Stimulated activated CD8-positive, alpha-beta memory T cell treated with anti-CD3 and anti-CD28 coated beads, Interleukin-12 subunit alpha, Interleukin-12 subunit beta, amount 100 ng/mL, for 24 hours (primary cell): ENCODE measurements around the gene OTOS.

Source experiments
- DNase-seq: peaks from one replicate; pipeline ENCODE4 v3.0.0-alpha.2; 2020; ENCODE audit errors: extremely low read depth

OTOS gene

DNA sequence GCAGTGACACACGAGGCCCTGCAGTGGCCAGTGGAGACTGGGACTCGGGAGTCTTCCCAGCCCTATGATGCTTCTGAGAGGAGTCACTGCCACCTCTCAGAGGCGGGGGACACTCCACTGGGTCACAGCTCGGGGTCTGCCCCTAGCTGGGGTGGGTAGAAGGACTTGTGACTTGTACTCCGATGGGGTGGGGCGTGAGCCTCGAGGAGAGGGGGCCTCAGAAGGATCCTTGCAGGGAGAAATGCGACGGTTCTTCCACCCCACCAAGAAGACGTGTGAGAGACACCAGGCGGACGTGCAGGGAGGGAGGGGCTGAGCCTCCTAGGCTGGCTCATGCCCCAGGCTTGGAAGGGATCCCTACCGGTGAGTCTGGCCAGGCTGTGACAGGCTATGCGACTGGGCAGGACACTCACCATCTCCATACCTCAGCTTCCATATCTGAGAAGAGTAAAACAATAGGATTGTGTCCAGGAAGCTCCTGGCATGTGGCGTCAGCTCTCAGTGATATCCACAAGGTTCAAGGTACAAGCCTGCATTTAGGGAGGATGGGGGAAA is 11.1 kb upstream of the OTOS start:
- no peak for DNase-seq

DNA sequence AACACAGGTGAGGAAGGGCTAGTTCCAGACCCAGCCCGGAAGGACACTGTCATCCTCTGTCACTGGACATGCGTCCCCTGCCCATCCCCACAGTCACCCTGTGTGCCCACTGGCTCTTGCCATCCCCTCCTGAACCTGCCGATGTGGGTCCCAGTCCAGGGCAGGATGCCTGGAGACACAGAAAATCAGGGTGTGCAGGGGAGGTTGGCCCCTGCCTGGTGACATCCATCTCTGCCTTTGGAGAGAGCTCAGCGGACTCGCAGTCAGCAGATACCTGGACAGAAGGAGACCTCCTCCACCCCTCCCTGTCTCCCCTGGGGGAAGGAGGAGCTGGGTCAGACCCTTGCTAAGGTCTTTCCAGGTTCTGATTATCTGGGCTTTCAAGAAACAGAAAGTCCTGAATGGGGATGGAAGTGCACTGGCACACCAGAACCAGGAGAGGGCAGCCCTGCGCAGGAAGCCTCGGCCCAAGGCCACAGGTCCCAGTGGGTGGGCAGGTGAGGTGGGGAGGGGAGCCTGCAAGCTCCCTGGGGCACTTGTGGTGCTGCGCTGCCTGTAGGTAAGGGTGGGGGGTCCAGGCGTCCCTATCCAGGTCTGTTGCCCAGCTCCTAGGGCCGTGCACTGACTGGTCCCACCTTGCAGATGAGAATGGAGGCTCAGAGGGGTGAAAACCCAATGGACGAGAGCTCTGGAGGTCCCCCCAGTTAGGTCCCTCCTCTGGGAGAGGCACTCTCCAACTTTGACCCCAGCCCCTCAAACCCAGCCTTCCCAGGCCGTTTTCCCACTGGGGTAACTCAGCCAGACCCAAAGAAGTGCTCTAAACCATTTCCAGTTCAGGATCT is 9.7 kb upstream of the OTOS start:
- no peak for DNase-seq

DNA sequence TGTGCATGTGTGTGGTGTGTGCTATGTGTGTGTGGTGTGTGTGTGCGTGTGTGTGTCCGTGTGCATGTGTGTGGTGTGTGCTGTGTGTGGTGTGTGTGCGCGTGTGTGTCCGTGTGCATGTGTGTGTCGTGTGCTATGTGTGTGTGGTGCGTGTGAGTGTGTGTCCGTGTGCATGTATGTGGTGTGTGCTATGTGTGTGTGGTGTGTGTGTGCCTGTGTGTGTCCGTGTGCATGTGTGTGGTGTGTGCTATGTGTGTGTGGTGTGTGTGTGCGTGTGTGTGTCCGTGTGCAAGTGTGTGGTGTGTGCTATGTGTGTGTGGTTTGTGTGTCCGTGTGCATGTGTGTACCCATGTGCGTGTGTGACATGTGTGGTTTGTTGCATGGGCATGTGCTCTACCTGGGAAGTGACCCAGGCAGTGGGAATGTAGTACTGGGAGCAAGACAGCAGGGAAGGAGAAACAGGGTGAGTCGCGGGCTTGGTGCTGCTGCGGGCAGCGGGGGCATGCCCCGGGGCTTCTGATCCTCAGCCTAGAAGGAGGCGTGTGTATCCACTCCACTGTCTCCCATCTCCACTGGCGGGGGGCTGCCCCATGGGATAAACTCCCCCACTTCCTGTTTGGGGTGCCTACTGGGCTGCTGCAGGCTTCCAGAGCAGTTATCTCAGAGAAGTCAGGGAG is 7.6 kb upstream of the OTOS start:
- no peak for DNase-seq

- DNase-seq: no peak
Observed at GRCh38 chr2:240147382-240147781, 6.9 kb upstream of the OTOS start.

GRCh38 chr2:240146627-240147278 is 6.3 kb upstream of the OTOS start:
- DNase-seq: no peak

- DNase-seq: no peak
Observed at GRCh38 chr2:240146141-240146561, 5.7 kb upstream of the OTOS start.

DNA sequence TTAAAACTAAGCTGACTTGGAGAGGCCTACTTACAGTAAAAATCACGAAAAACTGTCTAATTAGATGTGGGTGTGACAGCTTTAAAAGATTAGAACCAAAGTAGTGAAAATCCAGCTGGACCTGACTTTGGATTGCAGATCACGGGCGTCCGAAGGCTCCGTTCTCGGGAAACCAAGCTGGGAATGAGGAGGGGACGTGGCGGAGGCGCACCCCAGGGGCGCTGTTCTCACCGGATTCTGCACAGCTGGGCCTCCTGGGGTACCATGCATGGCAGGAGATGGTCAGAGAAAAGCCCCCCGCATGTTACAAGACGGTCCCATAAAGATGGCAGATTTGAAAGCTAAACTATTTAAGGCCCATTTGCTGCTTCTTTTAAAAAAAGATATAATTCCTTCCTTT is 5.0 kb upstream of the OTOS start:
- DNase-seq: no peak

- no peak for DNase-seq
Observed at GRCh38 chr2:240144649-240145261, 4.3 kb upstream of the OTOS start.

- DNase-seq: peak; percentile 48
Observed at GRCh38 chr2:240143801-240144648, 3.6 kb upstream of the OTOS start.

- DNase-seq: no peak
Observed at GRCh38 chr2:240143276-240143675, 2.8 kb upstream of the OTOS start.

GRCh38 chr2:240142859-240143258 is 2.4 kb upstream of the OTOS start:
- no peak for DNase-seq

DNA sequence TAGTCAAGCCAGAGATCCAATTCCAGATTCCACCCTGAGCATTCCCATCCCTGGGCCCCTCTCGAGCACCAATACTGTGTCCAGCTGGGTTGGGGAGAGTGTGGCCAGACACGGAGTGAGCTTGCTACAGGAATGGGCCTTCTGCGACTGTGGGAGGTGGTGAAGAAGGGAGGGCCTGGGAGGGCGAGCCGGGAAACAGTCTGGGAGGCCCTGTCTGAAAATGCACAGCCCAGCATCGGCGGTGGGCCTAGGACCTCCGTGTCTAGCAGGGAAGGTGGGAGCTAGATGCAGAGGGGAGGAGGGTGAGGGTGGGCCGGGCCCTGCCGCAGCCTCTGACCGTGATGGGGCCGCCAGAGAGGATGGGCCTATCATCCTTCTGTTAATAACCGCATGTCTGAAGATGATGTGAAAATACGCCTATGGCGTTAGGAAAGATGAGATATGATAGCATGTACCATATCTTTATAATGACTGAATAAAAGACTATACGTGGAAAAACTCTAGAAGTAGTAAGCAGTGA is 1.9 kb upstream of the OTOS start:
- DNase-seq: no peak

GRCh38 chr2:240141736-240142135 is 1.3 kb upstream of the OTOS start:
- DNase-seq: no peak

GRCh38 chr2:240140920-240141319 is 462 bp upstream of the OTOS start:
- no peak for DNase-seq

DNA sequence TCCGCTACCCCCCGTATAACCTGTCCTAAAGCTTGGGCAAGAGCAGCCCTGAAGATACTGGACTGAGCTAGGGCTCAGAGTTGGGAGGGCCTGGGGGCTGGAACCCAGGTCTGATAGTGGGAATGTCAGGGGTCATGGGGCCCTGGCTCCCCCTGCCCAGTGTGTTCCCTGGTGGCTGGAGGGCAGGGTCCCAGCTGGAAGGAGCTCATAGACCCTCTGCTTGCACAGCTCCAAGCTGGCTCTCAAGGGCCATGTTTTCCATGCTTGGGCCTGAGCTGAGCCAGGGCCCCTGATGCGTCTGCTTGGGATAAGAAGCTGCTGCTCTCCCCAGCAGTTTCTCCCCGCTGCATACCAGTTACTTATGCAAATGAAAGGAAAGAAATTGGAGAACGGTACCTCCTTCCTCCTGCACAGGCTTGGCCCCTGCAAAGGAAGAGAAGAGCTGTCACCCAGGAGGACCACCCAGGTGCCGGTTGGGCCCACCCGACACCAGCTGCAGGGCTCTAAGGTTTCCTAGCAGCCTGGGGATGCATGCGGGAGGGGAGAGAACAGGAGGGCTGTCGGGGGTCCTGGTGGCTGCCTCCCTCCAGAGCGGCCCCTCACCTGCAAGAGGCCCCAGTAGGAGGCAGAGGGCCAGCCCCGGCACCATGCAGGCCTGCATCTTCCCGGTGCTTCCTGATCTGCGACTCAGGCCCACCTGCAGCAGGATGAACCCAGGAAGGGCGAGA is 628 bp downstream of the OTOS start:
- DNase-seq: no peak

DNA sequence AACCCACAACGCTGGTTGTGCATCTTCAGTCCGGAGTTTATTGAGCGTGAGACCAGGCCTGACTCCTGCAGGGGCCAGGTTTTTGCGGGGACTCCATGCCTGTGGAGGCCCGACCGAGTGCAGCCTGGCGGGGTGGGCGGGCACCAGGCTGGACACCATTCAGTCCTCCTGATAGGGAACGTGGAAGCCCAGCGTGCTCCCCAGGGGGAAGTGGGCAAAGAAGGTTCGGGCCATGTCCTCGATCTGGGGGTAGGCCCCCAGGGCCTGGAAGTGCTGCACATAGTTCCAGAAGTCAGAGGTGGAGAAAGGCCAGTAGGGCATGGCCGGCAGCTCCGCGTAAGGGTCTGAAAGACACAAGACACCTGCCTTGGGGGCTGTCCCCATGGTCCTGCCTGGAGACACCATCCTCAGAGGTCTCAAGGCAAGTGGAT is 1.4 kb downstream of the OTOS start:
- no peak for DNase-seq

DNA sequence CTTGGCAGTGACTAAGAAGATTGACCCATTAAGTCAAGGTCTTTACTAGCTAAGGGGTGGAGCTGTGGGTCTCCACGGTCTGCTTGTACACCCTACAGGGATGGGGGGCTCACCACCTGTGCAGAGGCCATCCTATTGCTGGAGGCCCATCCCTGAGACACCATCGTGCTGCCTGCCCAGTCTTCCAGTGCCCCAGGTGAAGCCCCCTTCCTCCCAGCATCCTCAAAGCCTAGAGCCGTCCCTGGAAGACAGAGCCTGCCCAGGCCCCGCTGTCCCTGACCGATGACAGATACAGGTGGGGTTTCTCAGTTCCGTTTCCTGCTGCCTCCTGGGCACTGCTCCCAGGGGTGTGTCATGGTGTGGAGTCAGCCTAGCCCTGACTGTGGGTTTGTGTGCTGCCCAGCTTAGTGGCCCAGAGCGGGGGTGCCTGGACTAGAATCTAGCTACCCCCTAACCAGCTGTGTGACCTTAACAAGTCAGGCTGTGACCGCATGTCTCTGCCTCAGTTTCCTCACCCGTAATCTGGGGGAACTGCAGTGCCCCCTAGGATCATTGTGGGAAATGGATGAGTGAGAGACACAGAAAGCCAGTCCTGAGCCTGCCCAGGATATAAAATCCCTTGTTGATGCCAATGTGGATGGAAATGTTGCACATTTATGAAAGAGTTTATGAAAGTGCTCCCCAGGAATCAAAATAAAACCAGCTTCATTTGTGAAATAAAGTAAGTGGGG is 2.0 kb downstream of the OTOS start:
- DNase-seq: no peak

- DNase-seq: no peak
Observed at GRCh38 chr2:240137596-240138253, 2.7 kb downstream of the OTOS start.
